Naive thymus-derived CD8-positive, alpha-beta T cell (primary cell): ENCODE measurements around the gene C1QTNF6. TPM values are rescaled to one million over a fixed set of nuclear protein-coding genes. Genes with fewer than 3 reads are reported as not detected.

ENCODE experiments used
- ATAC-seq, 2 donors: fragments of 150-1000 bp; cut with Tn5 transposase in 1 of 2; sonication (Bioruptor Pico), chemical (Tn5 transposase) in 1 of 2; 1 replicate in 1 of 2; 2 replicates in 1 of 2; pipeline ENCODE4 v1.10.0; 2021; ENCODE audit warnings: mild to moderate bottlenecking in 2 of 2, moderate library complexity in 2 of 2
- POLR2A ChIA-PET: fragments of 350-600 bp; sonication (Branson Sonifier 250); formaldehyde crosslinking; loops from one replicate; lab custom pipeline; 2021; ENCODE audit warnings: antibody characterized with exemption; lab: Charles Lee
- DNase-seq, 10 donors: peaks; one replicate each; pipeline versions ENCODE4 v3.0.0 to v3.0.0-alpha.2; 2020 to 2022
- H3K27ac Mint-ChIP-seq, 10 donors: one replicate each; pipeline ENCODE4 v1.8.0; 2020 to 2022; ENCODE audit warnings: mild to moderate bottlenecking in 10 of 10, mixed read lengths in 10 of 10, moderate library complexity in 4 of 10, inconsistent platforms in 1 of 10
- H3K27me3 Mint-ChIP-seq, 5 donors: one replicate each; pipeline ENCODE4 v1.8.0; 2021 to 2022; ENCODE audit warnings: mixed read lengths in 5 of 5
- H3K36me3 Mint-ChIP-seq, 3 donors: one replicate each; pipeline ENCODE4 v1.8.0; 2020 to 2022; ENCODE audit warnings: mixed read lengths in 3 of 3, mild to moderate bottlenecking in 2 of 3, inconsistent platforms in 1 of 3
- H3K4me1 Mint-ChIP-seq, 4 donors: one replicate each; pipeline ENCODE4 v1.8.0; 2021 to 2022; ENCODE audit warnings: mixed read lengths in 4 of 4
- H3K4me3 Mint-ChIP-seq, 10 donors: one replicate each; pipeline ENCODE4 v1.8.0; 2020 to 2022; ENCODE audit warnings: mild to moderate bottlenecking in 10 of 10, mixed read lengths in 10 of 10, moderate library complexity in 6 of 10, inconsistent platforms in 1 of 10
- H3K9me3 Mint-ChIP-seq, 9 donors: one replicate each; pipeline ENCODE4 v1.8.0; 2020 to 2022; ENCODE audit warnings: mixed read lengths in 9 of 9, mild to moderate bottlenecking in 3 of 9, inconsistent platforms in 1 of 9, moderate library complexity in 1 of 9
- polyA plus RNA-seq, 3 donors: library from polyadenylated mRNA; unstranded; fragments of 300-500 nt; fragmentation: Illumina TruSeq; gene quantifications; one replicate each; pipeline ENCODE4 v1.2.3, GENCODE V29; 2021
- total RNA-seq, 8 experiments: library from RNA in 2 of 8; stranded (reverse) in 2 of 8; gene quantifications; one replicate each; pipeline ENCODE4 v1.2.3 and lab custom pipeline; 2021 to 2026

C1QTNF6 gene
- total and polyA plus RNA-seq, 5 experiments from 2014 or later = 0.68 to 25.7 (median 4.0) TPM

DNA sequence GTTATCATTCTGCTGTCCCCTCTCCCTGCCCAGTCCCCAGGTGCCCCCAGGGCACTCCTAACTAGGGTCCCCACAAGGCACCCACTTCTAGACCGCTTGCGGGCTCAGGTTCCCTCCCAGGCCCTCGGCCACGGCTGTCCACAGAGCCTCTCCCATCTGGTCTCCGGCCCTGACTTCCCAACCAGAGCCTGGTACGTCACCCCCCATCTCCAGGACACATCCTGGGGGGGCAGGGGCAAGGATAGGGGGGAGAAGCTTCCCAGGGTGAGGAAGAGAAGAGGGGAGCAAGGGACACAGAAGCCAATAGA lies 23.8 kb upstream of the C1QTNF6 start:
- H3K4me1 Mint-ChIP-seq = peaks cover 33 to 93% (median 69%) of the 10 kb centered on the region in 4 donors

DNA sequence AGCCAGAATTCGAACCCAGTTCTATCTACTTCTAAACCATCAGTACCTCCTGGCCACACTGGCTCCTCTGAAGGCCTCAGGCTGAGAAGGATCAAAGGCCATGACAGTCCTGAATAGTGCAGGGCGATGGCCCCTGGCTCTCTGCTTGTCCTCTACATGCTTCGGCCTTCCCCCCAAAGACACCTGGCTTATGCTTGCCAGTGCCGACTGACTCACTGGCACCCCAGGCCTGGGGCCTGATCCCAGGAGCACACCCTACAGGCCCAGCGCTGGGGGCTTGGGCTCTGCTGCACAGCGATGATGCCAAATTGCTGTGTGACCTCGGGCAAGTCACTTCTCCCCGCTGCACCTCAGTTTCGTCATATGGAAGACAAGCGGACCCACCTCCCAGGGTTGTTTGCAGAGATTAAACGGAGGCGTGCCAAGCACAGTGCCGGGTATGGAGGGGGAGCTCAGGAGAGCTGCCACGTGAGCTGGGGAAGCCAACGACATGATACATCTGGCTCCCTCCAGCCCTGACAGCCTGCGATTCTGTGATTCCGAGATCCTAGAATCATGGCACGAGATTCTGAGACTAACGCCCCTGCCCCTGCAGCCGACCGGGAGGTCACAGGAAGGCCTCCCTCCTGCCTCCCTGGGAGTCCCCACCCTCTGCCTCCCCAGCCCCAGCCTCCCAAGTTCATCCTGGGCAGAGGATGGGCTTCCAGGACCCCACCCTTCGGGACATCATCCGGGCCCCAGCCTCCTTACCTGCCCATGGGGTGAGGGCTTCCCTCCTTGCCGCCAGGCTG lies 23.2 kb upstream of the C1QTNF6 start:
- Mint-ChIP-seq H3K4me3 (peak overlapping the region in 5 of 10 donors; percentile 16 to 57 (median 36)), H3K4me1 (peaks cover 33 to 93% (median 67%) of the 10 kb centered on the region in 4 donors), H3K9me3 (no peaks in the 10 kb centered on the region), H3K36me3 (peaks cover 0 to 19% (median 14%) of the 10 kb centered on the region in 3 donors), H3K27ac (peak overlapping the region in 7 of 10 donors; percentile 40 to 89 (median 69)), H3K27me3 (no peaks in the 10 kb centered on the region)
- POLR2A ChIA-PET = interaction anchor here (5.0 to 31.6 kb wide), 3 partner anchors 10 to 30 kb away, joined by 28 to 1090 read pairs (median 308); partner anchors contain the start of gene RAC2
- DNase-seq = peak in 2 of 10 donors; percentile 14 to 48
- ATAC-seq = no peak

More for the DNA sequence above, 23.8 kb upstream of the C1QTNF6 start:
- peak overlapping the region in 2 of 10 donors; percentile 11 to 45 for H3K4me3 Mint-ChIP-seq
- no peaks in the 10 kb centered on the region for H3K9me3 Mint-ChIP-seq
- H3K27me3 Mint-ChIP-seq = no peaks in the 10 kb centered on the region
- DNase-seq (no peak), ATAC-seq (no peak)
- peaks cover 0 to 21% (median 15%) of the 10 kb centered on the region in 3 donors for H3K36me3 Mint-ChIP-seq
- POLR2A ChIA-PET = interaction anchor here (5.0 to 31.6 kb wide), 3 partner anchors 9 to 29 kb away, joined by 28 to 1090 read pairs (median 308); partner anchors contain the start of gene RAC2
- H3K27ac Mint-ChIP-seq = peak overlapping the region in 5 of 10 donors; percentile 19 to 78 (median 60)

GRCh38 chr22:37210041-37210803 lies 22.2 kb upstream of the C1QTNF6 start:
- H3K36me3 Mint-ChIP-seq = peaks cover 0 to 12% (median 9%) of the 10 kb centered on the region in 3 donors
- no peaks in the 10 kb centered on the region for H3K27me3 Mint-ChIP-seq
- H3K4me3 Mint-ChIP-seq = peak overlapping the region in 4 of 10 donors; percentile 13 to 53 (median 43)
- H3K27ac Mint-ChIP-seq = peak overlapping the region in 9 of 10 donors; percentile 56 to 97 (median 86)
- H3K4me1 Mint-ChIP-seq = peaks cover 36 to 94% (median 70%) of the 10 kb centered on the region in 4 donors
- H3K9me3 Mint-ChIP-seq = no peaks in the 10 kb centered on the region
- ATAC-seq (no peak), DNase-seq (peak in 2 of 10 donors; percentile 15 to 44)
- POLR2A ChIA-PET = interaction anchor here (5.0 to 31.6 kb wide), 3 partner anchors 10 to 31 kb away, joined by 28 to 1090 read pairs (median 308); partner anchors contain the start of gene RAC2

GRCh38 chr22:37209140-37209845 lies 21.2 kb upstream of the C1QTNF6 start:
- ATAC-seq (no peak), DNase-seq (peak in 2 of 10 donors; percentile 14 to 52)
- POLR2A ChIA-PET = interaction anchor here (0.6 to 31.6 kb wide), 6 partner anchors 9 to 74 kb away, joined by 3 to 1090 read pairs (median 16); partner anchors contain the start of genes CYTH4 and RAC2
- no peaks in the 10 kb centered on the region for H3K27me3 Mint-ChIP-seq
- peak overlapping the region; percentile 82 to 97 (median 90) for H3K27ac Mint-ChIP-seq
- H3K4me1 Mint-ChIP-seq = peaks cover 39 to 95% (median 70%) of the 10 kb centered on the region in 4 donors
- H3K9me3 Mint-ChIP-seq = no peaks in the 10 kb centered on the region
- peaks cover 0 to 5% (median 5%) of the 10 kb centered on the region in 3 donors for H3K36me3 Mint-ChIP-seq
- H3K4me3 Mint-ChIP-seq = peak overlapping the region in 5 of 10 donors; percentile 20 to 68 (median 40)

- no peak for ATAC-seq
Measured at GRCh38 chr22:37208401-37209139, 20.5 kb upstream of the C1QTNF6 start.

GRCh38 chr22:37207981-37208380 lies 19.9 kb upstream of the C1QTNF6 start:
- H3K4me3 Mint-ChIP-seq = peak overlapping the region; percentile 52 to 85 (median 70)
- H3K27ac Mint-ChIP-seq = peak overlapping the region; percentile 88 to 98 (median 94)
- no peaks in the 10 kb centered on the region for H3K27me3 Mint-ChIP-seq
- ATAC-seq = peak; percentile 96 to 99
- POLR2A ChIA-PET = interaction anchor here (0.9 to 31.6 kb wide), 5 partner anchors 8 to 432 kb away, joined by 3 to 1090 read pairs (median 28); partner anchors contain the start of genes CYTH4, IFT27 and RAC2
- peaks cover 34 to 95% (median 70%) of the 10 kb centered on the region in 4 donors for H3K4me1 Mint-ChIP-seq
- DNase-seq = peak in 7 of 10 donors; percentile 37 to 78 (median 57)
- H3K36me3 Mint-ChIP-seq = peaks cover 0 to 4% (median 0%) of the 10 kb centered on the region in 3 donors
- H3K9me3 Mint-ChIP-seq = no peaks in the 10 kb centered on the region

More at GRCh38 chr22:37208401-37209139, 20.5 kb upstream of the C1QTNF6 start:
- Mint-ChIP-seq H3K9me3 (no peaks in the 10 kb centered on the region), H3K4me1 (peaks cover 34 to 95% (median 70%) of the 10 kb centered on the region in 4 donors), H3K27ac (peak overlapping the region; percentile 88 to 98 (median 94)), H3K4me3 (peak overlapping the region; percentile 52 to 85 (median 70)), H3K36me3 (peaks cover 0 to 4% (median 0%) of the 10 kb centered on the region in 3 donors), H3K27me3 (no peaks in the 10 kb centered on the region)
- POLR2A ChIA-PET = interaction anchor here (0.6 to 31.6 kb wide), 6 partner anchors 8 to 74 kb away, joined by 3 to 1090 read pairs (median 16); partner anchors contain the start of genes CYTH4 and RAC2
- peak in 2 of 10 donors; percentile 16 to 62 for DNase-seq

- Mint-ChIP-seq H3K27ac (peak overlapping the region; percentile 88 to 98 (median 94)), H3K9me3 (no peaks in the 10 kb centered on the region), H3K4me3 (peak overlapping the region in 8 of 10 donors; percentile 33 to 85 (median 70)), H3K4me1 (peaks cover 32 to 92% (median 72%) of the 10 kb centered on the region in 4 donors), H3K27me3 (no peaks in the 10 kb centered on the region), H3K36me3 (peaks cover 0 to 1% (median 0%) of the 10 kb centered on the region in 3 donors)
- peak in 1 of 10 donors; percentile 55 for DNase-seq
- ATAC-seq = no peak
- POLR2A ChIA-PET = interaction anchor here (0.7 to 31.6 kb wide), 6 partner anchors 7 to 431 kb away, joined by 3 to 1090 read pairs (median 16); partner anchors contain the start of genes IFT27 and RAC2
Measured at GRCh38 chr22:37206841-37207821, 19.1 kb upstream of the C1QTNF6 start.

GRCh38 chr22:37206118-37206840 lies 18.2 kb upstream of the C1QTNF6 start:
- no peaks in the 10 kb centered on the region for H3K36me3 Mint-ChIP-seq
- ATAC-seq = no peak
- H3K4me3 Mint-ChIP-seq = peak overlapping the region in 3 of 10 donors; percentile 7 to 66 (median 22)
- H3K27ac Mint-ChIP-seq = peak overlapping the region; percentile 49 to 92 (median 78)
- peaks cover 34 to 92% (median 74%) of the 10 kb centered on the region in 4 donors for H3K4me1 Mint-ChIP-seq
- H3K9me3 Mint-ChIP-seq = no peaks in the 10 kb centered on the region
- H3K27me3 Mint-ChIP-seq = no peaks in the 10 kb centered on the region
- POLR2A ChIA-PET = interaction anchor here (0.7 to 31.6 kb wide), 6 partner anchors 7 to 54 kb away, joined by 3 to 1090 read pairs (median 4); partner anchors contain the start of gene RAC2
- peak in 1 of 10 donors; percentile 47 for DNase-seq

DNA sequence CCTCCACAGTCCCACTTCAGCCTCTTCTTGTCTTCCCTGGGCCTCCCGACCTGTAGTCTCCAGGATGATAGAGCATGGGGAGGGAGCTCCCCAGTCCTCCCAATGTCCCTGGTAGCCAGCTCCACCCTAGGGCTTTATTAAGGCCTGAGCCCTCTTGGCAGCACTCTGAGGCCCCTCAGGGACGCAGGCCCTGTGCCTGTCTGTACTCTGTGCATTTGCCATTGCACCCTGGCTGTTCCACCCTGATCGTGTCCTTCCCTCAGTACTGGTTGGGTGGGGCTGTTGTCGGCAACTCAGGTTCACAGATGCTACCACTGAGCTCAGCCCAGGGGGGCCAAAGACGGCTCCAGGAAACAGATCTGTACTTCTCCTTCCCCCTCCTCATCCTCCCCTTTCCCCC lies 17.0 kb upstream of the C1QTNF6 start:
- DNase-seq (no peak), ATAC-seq (no peak)
- Mint-ChIP-seq H3K27ac (peak overlapping the region; percentile 57 to 92 (median 80)), H3K4me3 (peak overlapping the region in 2 of 10 donors; percentile 22 to 26), H3K4me1 (peaks cover 31 to 86% (median 75%) of the 10 kb centered on the region in 4 donors), H3K36me3 (no peaks in the 10 kb centered on the region), H3K27me3 (no peaks in the 10 kb centered on the region), H3K9me3 (no peaks in the 10 kb centered on the region)
- POLR2A ChIA-PET = interaction anchor here (1.3 to 31.6 kb wide), 3 partner anchors 8 to 36 kb away, joined by 3 to 1090 read pairs (median 308); partner anchors contain the start of gene RAC2
